ENCODE results near the gene BRD3OS.

BRD3OS gene

GRCh38 chr9:134053941-134054761, 28.9 kb downstream of the BRD3OS start:
- no peak for FAIRE-seq

GRCh38 chr9:134054891-134055811, 29.9 kb downstream of the BRD3OS start:
- FAIRE-seq = no peak

GRCh38 chr9:134055981-134056461, 30.7 kb downstream of the BRD3OS start:
- FAIRE-seq = no peak

- FAIRE-seq = no peak
These were observed 31.4 kb downstream of the BRD3OS start for GRCh38 chr9:134056483-134057306.

- no peak for FAIRE-seq
These were observed 32.0 kb downstream of the BRD3OS start for GRCh38 chr9:134057307-134057657.

DNA sequence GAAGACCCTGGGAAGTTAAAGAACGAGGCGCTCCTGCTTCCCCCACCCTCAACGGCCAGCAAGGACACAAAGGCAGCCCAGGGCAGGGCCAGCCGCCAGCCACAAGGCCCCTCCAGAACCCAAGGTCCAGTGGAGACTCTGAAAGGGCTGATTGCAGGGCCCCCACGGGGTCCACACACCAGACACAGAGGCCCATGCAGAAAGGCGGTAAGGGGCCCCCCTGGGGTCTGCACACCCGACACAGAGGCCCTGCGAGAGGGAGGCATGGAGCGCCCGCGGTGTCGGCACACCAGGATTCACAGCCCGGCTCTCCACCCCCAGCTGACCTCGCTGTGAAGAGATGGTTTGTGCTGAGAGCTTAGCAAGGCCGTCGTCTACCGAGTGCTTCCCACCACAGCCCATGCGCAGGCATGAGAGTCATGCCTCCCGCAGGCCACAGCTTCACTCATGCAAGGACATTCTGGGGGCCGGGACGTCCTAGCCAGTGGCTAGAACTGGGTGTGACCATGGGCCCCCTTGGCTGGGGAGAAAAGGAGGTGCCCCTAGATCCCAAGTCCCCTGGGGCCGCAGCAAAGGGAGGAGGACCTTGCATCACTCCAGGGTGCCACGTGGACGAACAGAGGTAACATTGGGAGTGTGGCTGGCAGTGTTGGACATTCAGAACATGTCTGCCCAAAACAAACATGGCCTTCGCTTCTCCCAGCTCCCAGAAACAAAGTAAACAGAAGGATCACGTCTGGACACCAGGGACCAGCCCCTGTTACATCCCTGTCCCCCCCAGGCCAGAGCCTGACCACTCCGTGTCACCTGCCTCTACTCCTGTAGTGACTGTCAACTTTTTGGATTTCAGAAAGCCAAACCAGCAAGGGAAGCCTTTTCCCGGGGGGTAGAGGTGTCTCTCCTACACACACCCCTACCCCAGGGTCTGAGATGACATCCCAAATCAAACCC, 32.7 kb downstream of the BRD3OS start:
- no peak for FAIRE-seq

DNA sequence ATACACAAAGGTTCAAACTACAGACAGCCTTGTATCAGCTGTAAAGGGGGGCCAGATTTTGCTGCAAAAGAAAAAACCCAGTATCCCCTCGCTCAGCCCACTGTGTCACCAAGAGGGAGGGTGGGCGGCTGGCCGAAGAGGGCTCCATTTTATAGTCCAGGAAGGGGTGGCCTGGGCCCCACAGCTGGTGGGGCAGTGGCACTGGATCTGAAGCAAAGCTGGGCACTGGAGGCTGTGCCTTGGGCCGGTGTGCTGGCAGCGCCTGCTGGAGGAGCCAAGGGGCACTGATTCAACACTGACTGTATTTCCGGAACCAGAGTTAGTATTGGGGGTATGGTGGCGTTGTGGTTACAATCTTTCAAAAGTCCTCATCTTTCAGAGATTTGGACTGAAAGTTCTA, 33.4 kb downstream of the BRD3OS start:
- FAIRE-seq = no peak

GRCh38 chr9:134059188-134059641, 33.9 kb downstream of the BRD3OS start:
- no peak for FAIRE-seq

- no peak for FAIRE-seq
These were observed 34.5 kb downstream of the BRD3OS start for GRCh38 chr9:134059661-134060395.

GRCh38 chr9:134060546-134060945, 35.3 kb downstream of the BRD3OS start:
- FAIRE-seq = no peak

GRCh38 chr9:134061019-134061687, 35.9 kb downstream of the BRD3OS start:
- no peak for FAIRE-seq

GRCh38 chr9:134061688-134062371, 36.5 kb downstream of the BRD3OS start:
- no peak for FAIRE-seq

DNA sequence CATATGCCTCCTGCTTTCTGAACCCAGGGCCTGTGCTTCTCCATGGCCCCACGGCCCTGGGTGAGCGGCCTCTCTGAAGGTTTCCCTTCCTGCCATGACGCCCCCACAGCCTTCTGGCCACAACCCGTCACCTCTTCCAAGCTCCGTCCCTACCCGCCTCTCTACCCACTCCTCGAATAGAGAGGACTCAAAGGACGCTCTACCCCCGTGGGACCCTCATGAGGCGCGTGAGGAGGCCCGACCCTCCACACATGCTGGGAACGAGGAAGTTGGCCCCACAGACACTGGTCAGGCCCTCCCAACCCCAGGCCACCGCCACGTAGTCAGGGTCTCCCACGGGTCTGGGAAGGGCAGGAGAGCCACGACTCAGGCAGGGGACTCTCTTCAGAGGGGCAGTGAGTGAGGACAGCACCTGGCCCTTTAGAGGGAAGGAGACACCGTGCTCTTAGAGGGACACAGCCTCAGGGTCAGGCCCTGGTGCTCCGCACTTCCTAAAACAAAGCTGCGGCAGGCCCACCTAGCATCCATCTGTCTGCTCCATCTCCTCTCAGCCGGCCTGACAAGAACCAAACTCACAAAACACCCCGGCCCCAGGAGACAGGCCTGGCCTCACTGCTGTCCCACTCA, 37.3 kb downstream of the BRD3OS start:
- no peak for FAIRE-seq

DNA sequence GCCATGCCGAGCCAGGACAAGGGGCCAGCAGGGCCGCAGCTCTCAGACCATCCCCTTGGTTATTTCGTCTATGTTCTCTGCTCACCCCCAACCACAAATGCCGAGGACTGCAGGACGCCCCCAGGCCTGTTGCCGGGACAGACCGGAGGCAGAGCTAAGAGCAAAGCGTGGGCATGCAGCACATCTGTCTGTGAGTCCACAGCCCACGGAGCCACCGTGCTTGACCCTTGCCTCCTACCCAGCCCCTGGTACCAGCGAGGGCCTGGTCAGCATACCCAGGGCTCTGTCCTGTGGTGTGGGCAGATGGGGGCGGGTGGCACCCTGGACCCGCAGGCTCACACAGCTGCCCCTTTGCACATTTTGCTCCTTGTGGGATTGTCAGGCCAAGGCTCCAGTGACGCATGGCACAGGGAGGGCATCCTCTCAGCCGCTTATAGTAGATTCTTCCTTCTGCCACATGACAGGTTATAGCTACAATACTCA, 37.8 kb downstream of the BRD3OS start:
- no peak for FAIRE-seq

- no peak for FAIRE-seq
These were observed 38.5 kb downstream of the BRD3OS start for GRCh38 chr9:134063571-134064450.

- FAIRE-seq = no peak
These were observed 39.4 kb downstream of the BRD3OS start for GRCh38 chr9:134064711-134065110.

- FAIRE-seq = no peak
These were observed 40.5 kb downstream of the BRD3OS start for GRCh38 chr9:134065612-134066419.
